Caki2 (cell line): Measurements from ENCODE around the gene MCOLN1. TPM values are rescaled to one million over a fixed set of nuclear protein-coding genes. Genes with fewer than 3 reads are reported as not detected.
"Not testable (repeated sequence)": the region's sequence is repeated elsewhere in the genome, so short reads cannot be mapped to it uniquely, and the experiment has no call there.

Source experiments
- DNase-seq: peaks from one replicate; pipeline ENCODE4 v3.0.0-alpha.2; 2015; ENCODE audit warnings: low read depth
- in situ Hi-C: cut with HindIII; loops from 2 replicates; pipeline ENCODE4 v1.10.0; 2016; ENCODE audit warnings: low sequenced_read_pairs, low pct_unique_long_range_greater_than_20kb, mixed read lengths
- total RNA-seq: library from RNA; depleted of rRNA; stranded (reverse); fragments of >200 nt; shearing (Covaris generic); gene quantifications from 2 replicates; pipeline ENCODE4 v1.2.3, GENCODE V29; 2014; ENCODE audit warnings: low replicate concordance

Gene MCOLN1
- total RNA-seq, 1 experiment from 2014 or later, result 3.2 TPM

- peak; percentile 81 for DNase-seq
- in situ Hi-C loops, result no loop called here
These were observed 12.9 kb downstream of the MCOLN1 start, which contains the start of gene PNPLA6 for GRCh38 chr19:7535047-7535997. TSS of gene PNPLA6 (plus strand) at chr19:7535717. CDS start at chr19:7535789, 72 bp downstream.

GRCh38 chr19:7535998-7536695 is 13.7 kb downstream of the MCOLN1 start:
- no peak for DNase-seq
- in situ Hi-C loops, result no loop called here

- DNase-seq, in situ Hi-C loops: not testable (repeated sequence)
These were observed 16.6 kb downstream of the MCOLN1 start for GRCh38 chr19:7538990-7539389.

GRCh38 chr19:7539827-7540425 is 17.5 kb downstream of the MCOLN1 start:
- in situ Hi-C loops, result no loop called here
- no peak for DNase-seq

GRCh38 chr19:7540761-7541474 is 18.5 kb downstream of the MCOLN1 start:
- peak; percentile 26 for DNase-seq
- in situ Hi-C loops, result no loop called here

- no peak for DNase-seq
- in situ Hi-C loops, result no loop called here
These were observed 19.0 kb downstream of the MCOLN1 start for GRCh38 chr19:7541475-7541824.

- in situ Hi-C loops, result no loop called here
- no peak for DNase-seq
These were observed 19.5 kb downstream of the MCOLN1 start for GRCh38 chr19:7541828-7542443.

GRCh38 chr19:7542556-7543348 is 20.3 kb downstream of the MCOLN1 start:
- in situ Hi-C loops, result no loop called here
- DNase-seq, result no peak

GRCh38 chr19:7544626-7545025 is 22.2 kb downstream of the MCOLN1 start:
- in situ Hi-C loops, result no loop called here
- no peak for DNase-seq

- in situ Hi-C loops, result no loop called here
- DNase-seq, result no peak
These were observed 22.9 kb downstream of the MCOLN1 start for GRCh38 chr19:7545300-7545699.

GRCh38 chr19:7545904-7546303 is 23.5 kb downstream of the MCOLN1 start:
- no peak for DNase-seq
- in situ Hi-C loops, result no loop called here

GRCh38 chr19:7547159-7547558 is 24.7 kb downstream of the MCOLN1 start:
- in situ Hi-C loops, result no loop called here
- no peak for DNase-seq

- in situ Hi-C loops, result no loop called here
- no peak for DNase-seq
These were observed 27.2 kb downstream of the MCOLN1 start for GRCh38 chr19:7549429-7550148.

GRCh38 chr19:7550169-7550770 is 27.8 kb downstream of the MCOLN1 start:
- DNase-seq, result no peak
- in situ Hi-C loops, result no loop called here

GRCh38 chr19:7550987-7551761 is 28.8 kb downstream of the MCOLN1 start:
- DNase-seq, result no peak
- in situ Hi-C loops, result no loop called here

GRCh38 chr19:7552781-7553180 is 30.4 kb downstream of the MCOLN1 start:
- no peak for DNase-seq
- in situ Hi-C loops, result no loop called here
